Pericardium fibroblast (primary cell): ENCODE results near the gene MAPK6. TPM values are rescaled to one million over a fixed set of nuclear protein-coding genes. Genes with fewer than 3 reads are reported as not detected.

Experiments
- total RNA-seq: library from RNA; depleted of rRNA; stranded (reverse); fragments of >200 nt; gene quantifications from 2 replicates; pipeline ENCODE4 v1.2.3, GENCODE V29; 2015

Gene MAPK6
- 20.6 and 40.4 TPM in 2 replicates for total RNA-seq

DNA sequence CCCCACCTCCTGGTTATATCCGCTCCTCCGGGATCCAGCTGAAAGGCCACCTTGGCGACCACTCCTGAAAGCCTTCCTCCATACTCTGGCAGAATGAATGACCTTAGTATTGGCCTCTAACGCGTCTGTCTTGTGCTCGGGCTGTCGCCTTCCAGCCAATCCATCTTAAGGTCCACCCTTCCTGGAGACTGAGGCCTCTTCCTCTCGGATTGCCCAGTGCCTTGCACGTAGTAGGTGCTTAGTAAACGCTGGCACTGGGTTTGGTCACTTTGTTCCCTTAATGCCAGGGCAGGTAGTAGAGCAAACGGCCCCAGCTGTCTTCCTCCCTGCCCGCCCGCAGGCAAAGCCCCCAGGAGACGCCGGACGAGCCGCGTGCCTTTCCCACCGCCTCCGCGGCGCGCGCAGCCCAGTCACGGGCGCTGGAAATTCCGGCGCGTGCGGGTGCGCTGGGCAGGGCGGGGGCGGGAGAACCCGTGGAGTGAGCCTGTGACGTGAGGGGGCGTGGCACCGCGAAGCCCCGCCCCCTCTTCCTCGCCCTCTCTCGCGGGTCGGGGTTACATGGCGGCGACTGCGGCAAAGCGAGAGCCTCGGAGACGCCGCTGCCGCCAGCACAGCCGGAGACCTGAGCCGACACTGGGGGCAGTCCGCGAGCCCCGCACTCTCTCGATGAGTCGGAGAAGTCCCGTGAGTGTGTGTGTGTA, at the start of gene MAPK6:
MAPK6 (plus strand) TSS at position 527 of the 701 bp plus-strand sequence. CDS start 27,242 bp downstream, outside the sequence.

DNA sequence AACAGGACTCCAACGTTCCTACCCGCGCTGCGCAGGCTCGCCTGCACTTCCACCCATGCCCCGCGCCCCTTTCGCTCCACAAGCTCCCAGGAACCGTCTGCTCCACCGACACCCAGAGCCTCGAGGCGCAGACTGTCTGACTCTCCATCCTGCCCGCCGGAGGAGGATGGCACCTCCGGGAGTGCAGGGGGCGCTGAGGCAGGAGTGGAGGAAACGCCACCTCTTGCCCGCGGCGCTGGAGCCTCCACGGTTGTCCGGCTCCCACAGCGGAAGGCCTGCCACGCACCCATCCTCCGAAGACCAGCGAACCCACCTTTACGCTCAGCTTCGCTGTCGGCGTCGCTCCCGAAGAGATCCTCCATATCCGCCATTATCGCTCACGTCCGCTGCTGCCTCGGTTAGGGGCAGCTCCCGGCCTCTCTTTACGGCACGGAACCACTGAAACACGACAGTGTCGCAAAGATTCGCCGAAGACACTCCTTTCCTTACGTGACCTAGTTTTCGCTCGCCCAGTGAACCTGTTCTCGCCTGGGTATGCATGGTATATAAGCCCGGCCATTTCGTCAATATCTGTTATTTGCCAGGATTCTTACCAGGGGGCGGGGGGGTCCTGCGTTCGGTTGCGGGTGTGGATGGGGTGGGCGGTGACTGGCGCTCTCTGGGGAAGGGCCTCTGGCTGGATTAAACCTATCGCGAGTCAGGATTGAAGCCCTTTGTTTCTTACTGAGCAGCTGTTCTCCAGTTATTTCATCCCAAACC, 47.5 kb upstream of the MAPK6 start, which contains the start of gene LEO1:
LEO1 (minus strand) TSS at position 404 of the 759 bp plus-strand sequence; CDS start at position 371, 33 bp downstream.

Other genes with a start within 250 kb of the MAPK6 start
- gene TMOD3, start 189.6 kb upstream of the MAPK6 start, total RNA-seq, result 24.6 and 25.3 TPM in 2 replicates
- 15.6 and 19.0 TPM in 2 replicates for gene LEO1, start 47.4 kb upstream of the MAPK6 start, total RNA-seq
- gene BCL2L10, start 93.6 kb downstream of the MAPK6 start, total RNA-seq, result 2.0 TPM in 1 of 2 replicates, not detected in the other
- gene GNB5, start 172.2 kb downstream of the MAPK6 start, total RNA-seq, result 14.4 and 21.9 TPM in 2 replicates